SK-N-MC (cell line): ENCODE data around the gene RTN4R.

ENCODE experiments used
- DNase-seq: peaks from one replicate; pipeline ENCODE4 v3.0.0-alpha.2; 2011; ENCODE audit warnings: low read depth, low spot score
- H3K27ac ChIP-seq: fragments of 200-600 bp; sonication (generic); 2 replicates; pipeline ENCODE4 v1.5.1; 2016; ENCODE audit warnings: mixed run types
- H3K36me3 ChIP-seq: fragments of 200-600 bp; sonication (generic); 2 replicates; pipeline ENCODE4 v1.6.1; 2017; ENCODE audit warnings: antibody characterized with exemption, low read length, mixed read lengths; ENCODE audit not compliant: insufficient read depth
- H3K4me3 ChIP-seq: fragments of 200-600 bp; sonication (generic); 2 replicates; pipeline ENCODE4 v1.5.1; 2016
- H3K9ac ChIP-seq: fragments of 200-600 bp; sonication (generic); 2 replicates; pipeline ENCODE4 v1.8.0; 2017; ENCODE audit warnings: mixed run types, mixed read lengths; ENCODE audit not compliant: insufficient read length
- H3K9me3 ChIP-seq: fragments of 200-600 bp; sonication (generic); 2 replicates; pipeline ENCODE4 v1.6.1; 2017; ENCODE audit warnings: low read depth, mild to moderate bottlenecking, antibody characterized with exemption, low read length, moderate library complexity, mixed read lengths
- EZH2 ChIP-seq: fragments of 200-600 bp; sonication (generic); IDR thresholded peaks from one replicate; pipeline ENCODE4 v1.6.1; 2017; ENCODE audit warnings: antibody characterized with exemption
- FOXP2 ChIP-seq: optimal IDR thresholded peaks from 2 replicates; pipeline ENCODE3; 2011; ENCODE audit warnings: mild to moderate bottlenecking, moderate library complexity; ENCODE audit not compliant: insufficient read depth; ENCODE audit errors: extremely low read length, control extremely low read depth
- POLR2AphosphoS5 ChIP-seq: IDR thresholded peaks from 2 replicates; pipeline ENCODE4 v1.6.1; 2012; ENCODE audit warnings: mild to moderate bottlenecking, low read depth, low read length, borderline replicate concordance

The RTN4R gene

DNA sequence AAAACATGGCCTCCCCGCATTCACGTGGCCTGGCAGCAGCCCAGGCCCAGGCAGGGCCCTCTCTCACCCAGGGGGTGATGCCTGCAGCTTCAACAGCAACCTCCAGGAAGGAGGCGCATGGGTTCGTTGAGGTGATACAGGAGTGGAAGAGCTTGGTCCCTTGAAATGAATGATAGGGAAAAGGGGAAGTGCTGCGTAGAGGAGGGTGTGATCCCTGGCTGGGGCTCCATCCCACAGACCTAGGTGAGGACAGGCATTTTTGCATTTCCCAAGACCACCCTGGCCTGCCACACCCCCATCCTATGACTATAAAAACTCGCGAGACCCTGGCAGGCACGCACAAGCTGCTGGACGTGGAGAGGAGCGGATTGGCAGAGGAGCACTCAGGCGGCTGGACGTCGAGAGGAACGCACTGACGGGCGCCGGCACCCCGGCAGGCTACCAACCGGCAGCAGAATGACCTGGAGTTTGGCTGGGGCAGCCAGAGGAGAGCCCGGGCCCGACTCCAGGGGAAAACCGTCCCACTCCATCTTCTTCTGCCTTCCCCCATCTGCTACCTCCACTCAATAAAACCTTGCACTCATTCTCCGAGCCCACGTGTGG lies 32.6 kb downstream of the RTN4R start:
- DNase-seq, result no peak
- Histone ChIP-seq H3K27ac (no peak overlapping the region), H3K9me3 (no peaks in the 10 kb centered on the region), H3K9ac (no peak overlapping the region), H3K36me3 (no peaks in the 10 kb centered on the region), H3K4me3 (no peak overlapping the region)
- no peak for TF ChIP-seq FOXP2
- no peak for TF ChIP-seq POLR2AphosphoS5
- no peak for TF ChIP-seq EZH2

DNA sequence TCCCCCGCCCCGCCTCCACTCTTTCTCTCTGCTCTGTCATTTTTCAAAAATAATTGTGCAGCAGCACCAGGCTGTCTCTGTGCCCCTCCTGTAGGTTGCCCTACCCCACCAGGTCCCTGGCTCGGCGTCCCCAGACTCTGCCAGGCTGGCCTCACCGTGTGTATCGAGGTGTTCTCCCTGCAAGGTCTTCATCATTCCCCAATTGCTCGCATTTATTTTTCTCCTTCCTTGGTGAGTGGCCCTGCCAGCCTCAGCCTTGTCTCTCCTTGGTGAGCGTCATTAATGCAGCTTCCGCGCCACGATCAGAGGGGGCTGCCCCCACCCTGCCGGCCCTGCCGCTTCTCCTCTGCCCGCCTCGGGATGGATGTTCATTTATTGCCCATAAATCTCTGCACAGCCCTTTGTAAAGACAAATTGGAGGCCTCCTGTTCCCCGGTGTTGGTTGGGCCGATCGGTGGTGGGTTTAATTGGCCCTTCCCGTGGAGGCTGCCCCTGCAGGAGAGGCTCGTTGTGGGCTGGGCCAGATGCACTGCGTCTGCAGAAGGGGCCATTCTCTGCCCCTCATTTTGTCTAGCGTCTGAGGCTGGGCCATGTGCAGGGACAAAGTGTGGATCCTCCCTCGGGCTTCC lies 33.2 kb downstream of the RTN4R start:
- H3K36me3 ChIP-seq, result no peaks in the 10 kb centered on the region
- TF ChIP-seq POLR2AphosphoS5 (no peak), FOXP2 (no peak), EZH2 (no peak)
- no peaks in the 10 kb centered on the region for H3K9me3 ChIP-seq
- no peak overlapping the region for H3K9ac ChIP-seq
- no peak overlapping the region for H3K27ac ChIP-seq
- no peak for DNase-seq
- H3K4me3 ChIP-seq, result no peak overlapping the region

DNA sequence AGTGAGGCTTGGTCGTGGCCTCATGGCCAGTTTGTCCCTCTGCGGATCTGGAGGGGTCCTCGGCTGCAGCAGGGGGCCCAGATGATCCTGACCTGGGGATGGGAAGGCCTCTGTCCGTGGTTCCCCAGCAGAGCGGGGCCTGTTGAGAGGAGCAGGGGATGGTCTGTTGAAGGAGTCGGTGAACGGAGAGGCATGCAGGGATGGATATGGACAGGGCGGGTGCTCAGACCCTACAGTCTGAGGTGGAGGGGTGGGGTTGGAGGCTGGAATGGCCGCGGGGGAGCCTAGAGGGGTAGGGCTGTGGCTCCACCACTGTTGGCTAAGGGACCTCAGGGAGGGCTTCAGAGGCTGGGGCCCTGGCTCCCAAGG lies 33.8 kb downstream of the RTN4R start:
- H3K9me3 ChIP-seq, result no peaks in the 10 kb centered on the region
- no peak for DNase-seq
- no peak overlapping the region for H3K27ac ChIP-seq
- no peak overlapping the region for H3K9ac ChIP-seq
- H3K36me3 ChIP-seq, result no peaks in the 10 kb centered on the region
- TF ChIP-seq POLR2AphosphoS5 (no peak), EZH2 (no peak), FOXP2 (no peak)
- no peak overlapping the region for H3K4me3 ChIP-seq

DNA sequence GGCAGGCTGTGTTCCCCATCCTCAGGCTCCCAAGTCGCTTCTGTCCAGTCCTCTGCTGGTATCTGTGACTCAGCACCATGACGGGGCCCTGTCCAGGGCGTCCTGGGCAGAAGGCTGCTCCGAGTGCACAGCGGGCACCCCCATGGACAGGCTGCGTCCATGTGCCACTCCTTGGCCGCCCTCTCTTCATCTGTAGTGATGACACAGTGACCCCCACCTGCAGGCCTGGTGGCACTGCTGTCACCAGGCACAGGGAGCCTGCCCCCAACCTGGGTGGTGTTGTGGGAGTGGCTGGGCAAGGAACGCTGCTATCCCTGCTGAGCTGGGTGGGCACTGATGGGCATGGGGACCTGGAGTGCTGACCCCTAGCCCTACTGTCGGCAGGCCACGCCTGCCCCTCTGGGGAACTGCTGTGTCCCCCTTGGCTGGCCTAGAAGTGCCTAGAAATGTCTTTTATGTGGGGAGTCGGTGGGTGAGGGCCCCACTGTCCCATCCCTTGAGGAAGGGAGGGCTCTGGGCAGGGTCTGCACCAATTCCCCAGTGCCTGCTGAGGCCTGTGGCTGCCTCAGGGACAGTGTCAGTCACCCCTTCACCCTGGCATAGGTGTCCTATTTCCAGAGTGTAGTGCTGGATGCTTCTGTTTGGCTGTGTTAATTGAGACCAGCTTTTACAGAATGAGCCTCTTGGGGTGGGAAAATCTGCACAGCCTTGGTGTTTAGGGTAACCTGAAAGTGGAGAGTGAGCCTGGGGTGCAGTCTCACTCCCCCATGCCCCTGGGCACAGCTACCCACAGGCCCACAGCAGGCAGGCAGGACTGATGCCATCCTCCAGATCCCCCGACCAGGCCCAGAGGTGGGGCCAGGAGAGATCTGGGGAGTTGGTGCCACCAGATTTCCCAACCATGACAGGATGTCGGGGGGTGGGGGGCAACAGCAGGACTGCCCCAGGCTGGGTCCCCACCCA lies 34.5 kb downstream of the RTN4R start:
- no peak for TF ChIP-seq FOXP2

DNA sequence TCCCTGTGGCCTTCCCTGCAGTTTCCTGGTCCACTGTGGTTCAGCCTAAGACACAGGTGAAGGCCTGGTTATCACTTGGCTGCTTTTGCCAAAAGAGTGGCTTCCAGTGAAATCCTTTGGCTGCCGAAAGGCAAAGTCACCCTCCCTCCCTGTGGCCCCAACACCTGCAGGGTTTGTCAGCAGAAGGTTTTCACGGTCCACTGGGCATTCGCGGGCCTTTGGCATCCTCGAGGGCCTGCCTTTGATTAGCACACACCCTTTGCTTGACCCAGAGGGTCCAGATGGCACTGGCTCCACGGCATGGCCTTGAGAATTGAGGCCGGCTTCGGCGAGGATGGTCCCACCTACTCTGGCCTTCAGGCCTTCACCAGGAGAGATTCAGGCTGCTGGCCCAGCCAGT lies 35.3 kb downstream of the RTN4R start:
- H3K4me3 ChIP-seq, result no peak overlapping the region
- H3K9me3 ChIP-seq, result no peaks in the 10 kb centered on the region
- no peak overlapping the region for H3K27ac ChIP-seq
- DNase-seq, result no peak
- TF ChIP-seq POLR2AphosphoS5, result no peak
- no peak for TF ChIP-seq FOXP2
- no peak for TF ChIP-seq EZH2
- H3K9ac ChIP-seq, result no peak overlapping the region
- H3K36me3 ChIP-seq, result no peaks in the 10 kb centered on the region

More for the DNA sequence above, 34.5 kb downstream of the RTN4R start:
- Histone ChIP-seq H3K27ac (no peak overlapping the region), H3K36me3 (no peaks in the 10 kb centered on the region), H3K4me3 (no peak overlapping the region), H3K9me3 (no peaks in the 10 kb centered on the region), H3K9ac (no peak overlapping the region)
- DNase-seq, result no peak

DNA sequence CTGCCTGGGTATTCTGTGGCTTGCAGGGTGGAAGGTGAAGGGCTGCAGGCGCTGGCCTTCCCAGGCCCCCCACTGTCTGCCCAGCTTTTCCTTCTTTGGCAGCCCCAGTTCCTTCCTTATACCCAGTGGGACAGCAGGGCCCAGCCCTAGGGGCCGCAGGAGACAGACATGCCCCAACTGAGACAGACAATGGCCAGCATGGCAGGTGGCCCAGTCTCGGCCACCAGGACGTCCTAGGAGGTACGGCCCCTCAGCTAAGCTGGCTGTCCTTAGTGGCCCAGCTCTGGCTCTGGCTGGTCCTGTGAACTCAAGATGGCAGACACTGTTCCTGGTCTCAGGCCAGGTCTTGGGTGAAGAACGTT lies 35.9 kb downstream of the RTN4R start:
- no peak for DNase-seq
- Histone ChIP-seq H3K4me3 (no peak overlapping the region), H3K9ac (no peak overlapping the region), H3K36me3 (no peaks in the 10 kb centered on the region), H3K27ac (no peak overlapping the region), H3K9me3 (no peaks in the 10 kb centered on the region)
- TF ChIP-seq EZH2 (no peak), POLR2AphosphoS5 (no peak), FOXP2 (no peak)

DNA sequence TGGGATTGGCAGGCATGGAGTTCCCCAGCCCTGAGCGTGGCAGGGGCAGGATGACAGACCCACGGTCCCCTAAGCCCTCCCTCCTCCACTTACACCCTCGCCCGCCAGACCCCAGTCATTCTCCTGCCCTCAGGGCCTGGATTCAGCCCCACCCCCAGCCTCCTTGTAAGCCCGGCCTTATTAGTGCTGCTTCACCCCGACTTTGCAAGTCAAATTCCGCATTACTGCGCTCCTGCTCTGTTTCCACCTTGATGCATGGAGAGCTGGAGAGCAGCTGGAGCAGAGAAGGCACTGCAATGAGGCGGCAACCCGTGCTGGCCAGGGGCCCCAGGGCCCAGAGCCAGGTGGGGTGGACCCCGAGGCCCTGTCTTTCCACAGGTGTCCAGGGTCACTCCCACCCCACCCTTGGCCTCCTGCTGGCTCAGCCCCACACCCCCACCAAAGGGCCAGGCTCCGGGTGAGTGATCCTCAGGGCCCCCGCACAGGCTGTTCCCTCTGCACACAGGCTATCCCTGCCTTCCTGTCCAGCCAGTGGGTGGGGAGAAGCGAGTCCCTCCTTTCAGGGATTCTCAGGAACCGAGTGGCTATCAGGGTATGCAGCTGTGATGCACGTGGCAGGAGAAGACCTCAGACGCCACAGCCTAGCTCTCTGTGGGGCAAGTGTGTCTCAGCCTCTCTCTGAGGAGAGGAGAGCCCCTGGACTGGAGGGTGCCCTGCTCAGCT lies 36.4 kb downstream of the RTN4R start:
- TF ChIP-seq EZH2 (no peak), POLR2AphosphoS5 (no peak), FOXP2 (no peak)
- Histone ChIP-seq H3K36me3 (no peaks in the 10 kb centered on the region), H3K4me3 (no peak overlapping the region), H3K9me3 (no peaks in the 10 kb centered on the region), H3K27ac (no peak overlapping the region), H3K9ac (no peak overlapping the region)
- DNase-seq, result no peak

DNA sequence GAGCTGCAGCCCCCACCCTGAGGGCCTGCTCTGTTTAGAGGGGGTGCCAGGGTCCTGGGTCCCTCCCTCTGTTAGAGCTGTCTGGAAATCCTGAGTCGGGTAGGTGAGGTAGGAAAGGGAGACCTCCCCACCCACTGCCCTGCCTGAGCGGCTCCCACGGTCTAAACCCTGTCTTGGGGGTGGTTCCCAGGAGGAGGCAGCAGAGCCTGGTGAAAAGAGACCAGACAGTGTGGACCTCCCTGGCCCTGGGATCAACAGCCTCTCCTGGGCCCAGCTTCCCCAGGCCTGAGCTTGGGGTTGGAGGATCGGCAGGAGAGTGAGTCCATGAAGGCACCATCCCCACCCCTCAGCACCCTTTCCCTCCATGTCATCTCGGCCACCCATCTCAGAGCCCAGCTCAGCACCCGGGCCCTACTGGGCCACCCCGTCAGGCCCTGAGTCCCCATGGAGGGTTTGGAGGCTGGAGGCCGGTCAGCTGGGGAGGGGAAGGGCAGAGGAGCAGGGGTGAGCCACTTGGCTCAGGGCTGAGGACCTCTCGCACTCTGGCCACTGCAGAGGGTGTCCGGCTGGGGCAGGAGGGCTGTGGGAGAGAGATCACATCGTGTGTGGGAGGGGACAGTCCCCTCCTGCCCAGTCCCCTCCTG lies 37.2 kb downstream of the RTN4R start:
- DNase-seq, result no peak
- Histone ChIP-seq H3K36me3 (no peaks in the 10 kb centered on the region), H3K4me3 (no peak overlapping the region), H3K9me3 (no peaks in the 10 kb centered on the region), H3K9ac (no peak overlapping the region), H3K27ac (no peak overlapping the region)
- TF ChIP-seq POLR2AphosphoS5, result no peak
- no peak for TF ChIP-seq EZH2
- no peak for TF ChIP-seq FOXP2
